GM18861 (cell line): ENCODE measurements around the gene XPR1.
"Not testable (repeated sequence)": the region's sequence is repeated elsewhere in the genome, so short reads cannot be mapped to it uniquely, and the experiment has no call there.

Experiments used
- ATAC-seq: cut with Tn5 transposase; IDR thresholded peaks from one replicate; pipeline ENCODE4 v1.9.1; 2021; ENCODE audit not compliant: unreplicated experiment

Gene XPR1

GRCh38 chr1:180642781-180643180 lies 11.0 kb downstream of the XPR1 start:
- ATAC-seq: no peak

GRCh38 chr1:180643693-180644092 lies 11.9 kb downstream of the XPR1 start:
- ATAC-seq: no peak

- no peak for ATAC-seq
Observed at GRCh38 chr1:180644526-180645192, 12.8 kb downstream of the XPR1 start.

GRCh38 chr1:180645261-180645660 lies 13.4 kb downstream of the XPR1 start:
- ATAC-seq: not testable (repeated sequence)

- ATAC-seq: no peak
Observed at GRCh38 chr1:180646093-180646492, 14.3 kb downstream of the XPR1 start.

- no peak for ATAC-seq
Observed at GRCh38 chr1:180646547-180646946, 14.7 kb downstream of the XPR1 start.

GRCh38 chr1:180652792-180653191 lies 21.0 kb downstream of the XPR1 start:
- no peak for ATAC-seq

GRCh38 chr1:180662709-180663108 lies 30.9 kb downstream of the XPR1 start:
- no peak for ATAC-seq

- ATAC-seq: no peak
Observed at GRCh38 chr1:180670681-180671080, 38.9 kb downstream of the XPR1 start.

- ATAC-seq: no peak
Observed at GRCh38 chr1:180672105-180672504, 40.3 kb downstream of the XPR1 start.

GRCh38 chr1:180672505-180672904 lies 40.7 kb downstream of the XPR1 start:
- ATAC-seq: no peak

- no peak for ATAC-seq
Observed at GRCh38 chr1:180674603-180675530, 43.0 kb downstream of the XPR1 start.

- no peak for ATAC-seq
Observed at GRCh38 chr1:180675586-180675985, 43.8 kb downstream of the XPR1 start.

- ATAC-seq: no peak
Observed at GRCh38 chr1:180680558-180681144, 48.8 kb downstream of the XPR1 start.

- not testable (repeated sequence) for ATAC-seq
Observed at GRCh38 chr1:180683117-180683516, 51.3 kb downstream of the XPR1 start.

- ATAC-seq: no peak
Observed at GRCh38 chr1:180691322-180691913, 59.6 kb downstream of the XPR1 start.

- no peak for ATAC-seq
Observed at GRCh38 chr1:180693564-180694244, 61.9 kb downstream of the XPR1 start.

- ATAC-seq: no peak
Observed at GRCh38 chr1:180695282-180695681, 63.5 kb downstream of the XPR1 start.

GRCh38 chr1:180696361-180696760 lies 64.5 kb downstream of the XPR1 start:
- ATAC-seq: no peak

GRCh38 chr1:180698580-180698979 lies 66.8 kb downstream of the XPR1 start:
- ATAC-seq: no peak

- not testable (repeated sequence) for ATAC-seq
Observed at GRCh38 chr1:180702376-180702775, 70.6 kb downstream of the XPR1 start.
